HL-60 (cell line): ENCODE results near the gene LRRC74A.
"Not testable (repeated sequence)": the region's sequence is repeated elsewhere in the genome, so short reads cannot be mapped to it uniquely, and the experiment has no call there.

Experiments used
- DNase-seq, 2 experiments: peaks; one replicate each; pipeline ENCODE4 v3.0.0-alpha.2; 2010 to 2020; ENCODE audit warnings: low read depth in 1 of 2, low spot score in 1 of 2
- H3K27ac ChIP-seq: fragments of 250-450 bp; sonication (Bioruptor Pico); replicated peaks from 2 replicates; pipeline ENCODE4 v1.5.1; 2020; ENCODE audit warnings: mild to moderate bottlenecking, moderate library complexity
- H3K27me3 ChIP-seq: fragments of 250-450 bp; sonication (Bioruptor Pico); 2 replicates; pipeline ENCODE4 v1.5.1; 2021; ENCODE audit warnings: mild to moderate bottlenecking, moderate library complexity; ENCODE audit not compliant: insufficient read depth, poor library complexity, severe bottlenecking
- H3K4me3 ChIP-seq: replicated peaks from 2 replicates; pipeline ENCODE4 v1.5.1; 2011; ENCODE audit warnings: mild to moderate bottlenecking, control low read depth, low read length; ENCODE audit not compliant: insufficient read depth
- CTCF ChIP-seq: IDR thresholded peaks from one replicate; pipeline ENCODE4 v1.5.1; 2011; ENCODE audit warnings: low read length, control low read depth, inconsistent platforms; ENCODE audit not compliant: insufficient read depth
- GABPA ChIP-seq: IDR thresholded peaks from 2 replicates; pipeline ENCODE4 v1.6.1; 2012; ENCODE audit warnings: low read depth
- POLR2AphosphoS5 ChIP-seq: IDR thresholded peaks from 2 replicates; pipeline ENCODE4 v1.6.1; 2012; ENCODE audit warnings: low read depth
- REST ChIP-seq: IDR thresholded peaks from 2 replicates; pipeline ENCODE4 v1.6.1; 2012; ENCODE audit warnings: low read depth; ENCODE audit not compliant: insufficient replicate concordance
- SPI1 ChIP-seq: IDR thresholded peaks from 2 replicates; pipeline ENCODE4 v1.6.1; 2012; ENCODE audit warnings: low read depth, mild to moderate bottlenecking, borderline replicate concordance

Gene LRRC74A

GRCh38 chr14:76887191-76887590 lies 61.0 kb downstream of the LRRC74A start:
- H3K27me3 ChIP-seq, result no peaks in the 10 kb centered on the region
- TF ChIP-seq POLR2AphosphoS5 (no peak), REST (no peak), SPI1 (no peak), CTCF (no peak), GABPA (no peak)
- DNase-seq, result no peak

GRCh38 chr14:76891391-76891790 lies 65.2 kb downstream of the LRRC74A start:
- no peaks in the 10 kb centered on the region for H3K27me3 ChIP-seq
- H3K4me3 ChIP-seq, result no peak overlapping the region
- H3K27ac ChIP-seq, result no peak overlapping the region
- TF ChIP-seq SPI1 (no peak), REST (no peak), POLR2AphosphoS5 (no peak)
- DNase-seq, result no peak

More at GRCh38 chr14:76887191-76887590, 61.0 kb downstream of the LRRC74A start:
- Histone ChIP-seq H3K27ac (no peak overlapping the region), H3K4me3 (no peak overlapping the region)

- Histone ChIP-seq H3K27ac (no peak overlapping the region), H3K27me3 (no peaks in the 10 kb centered on the region), H3K4me3 (no peak overlapping the region)
- no peak for TF ChIP-seq SPI1
- TF ChIP-seq GABPA, result no peak
- no peak for TF ChIP-seq POLR2AphosphoS5
- no peak for TF ChIP-seq REST
- TF ChIP-seq CTCF, result no peak
- DNase-seq, result no peak
These were observed 68.1 kb downstream of the LRRC74A start for GRCh38 chr14:76894308-76894707.

GRCh38 chr14:76898006-76898405 lies 71.8 kb downstream of the LRRC74A start:
- not testable (repeated sequence) for H3K4me3 ChIP-seq, H3K27me3 ChIP-seq, DNase-seq, H3K27ac ChIP-seq
